ENCODE data around the gene PACSIN2. TPM values are rescaled to one million over a fixed set of nuclear protein-coding genes. Genes with fewer than 3 reads are reported as not detected.
"Not testable (repeated sequence)": the region's sequence is repeated elsewhere in the genome, so short reads cannot be mapped to it uniquely, and the experiment has no call there.

PACSIN2 gene
- total RNA-seq, 1 experiment from 2014 or later = 8.3 TPM

DNA sequence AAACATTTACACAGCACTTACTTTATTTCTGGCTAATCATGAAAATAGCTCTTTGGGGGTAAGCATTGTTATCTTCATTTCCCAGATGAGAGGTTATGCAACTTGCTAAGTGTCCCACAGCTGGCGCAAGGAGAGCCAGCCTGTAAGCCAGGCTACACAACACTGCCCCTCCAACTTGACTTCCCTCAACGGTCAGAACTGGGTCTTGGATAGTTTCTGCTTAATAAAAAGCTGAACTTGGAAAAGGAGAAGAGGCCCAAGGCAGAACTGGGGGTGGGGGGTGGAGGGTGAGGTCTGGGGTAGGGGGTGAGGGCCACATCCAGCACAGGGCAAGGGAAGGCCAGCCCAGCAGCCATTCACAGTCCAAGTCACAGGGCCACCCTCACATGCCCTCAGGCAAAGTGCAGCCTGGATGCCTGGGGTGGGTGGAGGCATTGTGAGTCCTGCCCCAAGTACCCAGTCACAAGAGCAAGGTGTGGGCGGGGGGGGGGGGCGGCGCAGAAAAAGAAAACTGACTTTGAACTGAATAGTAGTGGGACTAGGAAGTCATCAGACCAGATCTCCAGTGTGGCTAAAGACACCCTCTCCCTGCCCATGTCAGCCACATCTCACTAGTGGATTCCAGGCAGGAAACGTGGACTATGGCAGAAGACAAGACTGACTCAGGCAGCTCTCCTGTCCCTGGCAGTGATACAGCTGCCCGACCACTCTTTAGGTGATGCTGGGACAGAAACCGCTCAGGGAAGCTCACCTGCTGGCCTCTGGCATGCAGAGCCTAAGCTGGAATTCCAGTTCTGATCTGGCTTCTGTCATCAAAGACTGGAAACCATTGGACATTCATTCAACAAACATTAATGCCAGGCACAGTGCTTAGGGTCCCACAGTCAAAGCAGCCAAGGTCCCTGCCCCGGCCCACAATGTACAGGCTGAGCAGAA, 52.4 kb downstream of the PACSIN2 start:
- Histone ChIP-seq H3K9ac (ENCODE audit: low read length) (no peak overlapping the region), H3K4me2 (ENCODE audit: low read depth, low read length, poor library complexity, severe bottlenecking) (no peak overlapping the region), H2AFZ (ENCODE audit: low read length) (no peak overlapping the region), H3K4me1 (ENCODE audit: low read length) (peaks cover 12% of the 10 kb centered on the region), H3K36me3 (ENCODE audit: insufficient read depth, low read length) (no peaks in the 10 kb centered on the region), H3K9me2 (replicated peaks; ENCODE audit: insufficient read depth, low read length) (no peaks in the 10 kb centered on the region), H3K9me3 (ENCODE audit: low read length) (no peaks in the 10 kb centered on the region), H3K79me2 (ENCODE audit: low read length) (no peaks in the 10 kb centered on the region), H4K20me1 (ENCODE audit: insufficient read depth, low read depth, low read length) (peaks cover 44% of the 10 kb centered on the region), H3K27ac (ENCODE audit: low read length) (no peak overlapping the region), H3K4me3 (ENCODE audit: low read length) (no peak overlapping the region), H3K27me3 (ENCODE audit: low read length) (no peaks in the 10 kb centered on the region)
- DNase-seq = no peak

DNA sequence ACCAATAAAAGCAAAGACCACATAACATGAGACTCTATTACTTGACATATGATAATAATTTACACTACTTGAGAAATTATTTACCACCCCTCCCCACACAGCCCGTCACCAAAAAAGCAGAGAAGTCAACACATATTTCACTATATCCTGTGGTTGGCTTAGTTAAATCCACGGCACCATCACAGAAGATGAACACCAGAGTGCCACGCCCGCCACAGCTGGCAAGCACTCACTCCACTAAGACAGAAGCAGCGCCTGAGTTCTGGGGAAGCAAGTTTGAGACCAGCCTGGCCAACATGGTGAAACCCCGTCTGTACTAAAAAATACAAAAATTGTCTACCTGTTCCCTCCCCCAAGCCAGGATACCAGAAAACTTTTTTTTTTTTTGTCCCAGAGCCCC, 53.1 kb downstream of the PACSIN2 start:
- Histone ChIP-seq H3K4me2 (ENCODE audit: low read depth, low read length, poor library complexity, severe bottlenecking) (no peak overlapping the region), H4K20me1 (ENCODE audit: insufficient read depth, low read depth, low read length) (peaks cover 44% of the 10 kb centered on the region), H3K4me1 (ENCODE audit: low read length) (peaks cover 12% of the 10 kb centered on the region), H3K79me2 (ENCODE audit: low read length) (no peaks in the 10 kb centered on the region), H3K9me2 (replicated peaks; ENCODE audit: insufficient read depth, low read length) (no peaks in the 10 kb centered on the region), H3K9ac (ENCODE audit: low read length) (no peak overlapping the region), H3K4me3 (ENCODE audit: low read length) (no peak overlapping the region), H2AFZ (ENCODE audit: low read length) (no peak overlapping the region), H3K9me3 (ENCODE audit: low read length) (no peaks in the 10 kb centered on the region), H3K36me3 (ENCODE audit: insufficient read depth, low read length) (no peaks in the 10 kb centered on the region), H3K27me3 (ENCODE audit: low read length) (no peaks in the 10 kb centered on the region), H3K27ac (ENCODE audit: low read length) (no peak overlapping the region)
- DNase-seq = no peak

DNA sequence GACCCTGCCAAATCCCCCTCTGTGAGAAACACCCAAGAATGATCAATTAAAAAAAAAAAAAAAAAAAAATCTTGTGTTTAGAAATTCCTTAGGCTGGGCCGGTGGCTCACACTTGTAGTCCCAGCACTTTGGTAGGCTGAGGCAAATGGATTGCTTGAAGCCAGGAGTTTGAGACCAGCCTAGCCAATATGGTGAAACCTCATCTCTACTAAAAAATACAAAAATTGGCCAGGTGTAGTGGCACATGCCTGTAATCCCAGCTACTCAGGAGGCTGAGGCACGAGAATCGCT, 53.6 kb downstream of the PACSIN2 start:
- H3K27ac ChIP-seq (ENCODE audit: low read length); DNase-seq; H3K4me3 ChIP-seq (ENCODE audit: low read length); H3K4me2 ChIP-seq (ENCODE audit: low read depth, low read length, poor library complexity, severe bottlenecking); H3K27me3 ChIP-seq (ENCODE audit: low read length); H2AFZ ChIP-seq (ENCODE audit: low read length); H3K9me3 ChIP-seq (ENCODE audit: low read length); H3K36me3 ChIP-seq (ENCODE audit: insufficient read depth, low read length); H3K9ac ChIP-seq (ENCODE audit: low read length); H3K9me2 ChIP-seq (replicated peaks; ENCODE audit: insufficient read depth, low read length); H3K79me2 ChIP-seq (ENCODE audit: low read length): not testable (repeated sequence)
- H3K4me1 ChIP-seq (ENCODE audit: low read length) = peaks cover 12% of the 10 kb centered on the region
- peaks cover 44% of the 10 kb centered on the region for H4K20me1 ChIP-seq (ENCODE audit: insufficient read depth, low read depth, low read length)

DNA sequence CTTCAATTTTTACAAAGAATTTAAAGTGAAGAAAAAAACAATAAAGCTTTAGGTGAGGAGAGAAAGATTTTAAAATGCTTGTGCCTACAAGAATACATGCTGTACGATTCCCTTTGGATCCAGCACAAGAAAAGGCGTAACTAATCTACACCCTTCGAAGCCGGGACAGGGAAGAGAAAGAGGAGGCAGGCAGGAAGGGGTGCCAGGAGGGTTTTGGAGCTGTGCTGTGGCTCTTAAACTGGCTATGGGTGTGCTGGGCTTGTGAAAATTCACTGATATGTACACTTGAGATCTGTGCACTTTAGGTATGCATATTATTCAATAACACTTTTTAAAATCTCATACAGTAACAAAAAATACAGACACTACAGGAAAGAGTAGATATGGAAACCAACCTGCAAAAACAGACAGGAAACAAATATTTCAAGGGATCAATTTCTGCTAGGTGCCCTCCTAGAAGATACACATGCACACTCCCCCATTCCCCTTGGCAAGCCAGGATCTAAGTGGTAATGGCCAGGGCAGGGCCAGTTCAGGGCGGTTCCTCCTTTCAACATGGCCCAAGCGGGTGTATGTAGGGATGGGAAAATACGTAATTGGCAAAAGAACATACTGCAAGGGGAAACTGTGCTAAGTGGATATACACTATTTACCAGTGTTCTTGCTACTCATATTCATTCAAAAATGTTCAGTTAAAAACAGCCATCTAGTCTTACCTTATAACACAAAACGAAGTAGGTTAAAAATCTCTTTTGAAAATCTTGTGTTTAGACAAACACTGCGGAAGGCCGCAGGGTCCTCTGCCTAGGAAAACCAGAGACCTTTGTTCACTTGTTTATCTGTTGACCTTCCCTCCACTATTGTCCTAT, 54.2 kb downstream of the PACSIN2 start:
- Histone ChIP-seq H3K79me2 (ENCODE audit: low read length) (no peaks in the 10 kb centered on the region), H3K36me3 (ENCODE audit: insufficient read depth, low read length) (no peaks in the 10 kb centered on the region), H3K4me3 (ENCODE audit: low read length) (no peak overlapping the region), H3K27me3 (ENCODE audit: low read length) (no peaks in the 10 kb centered on the region), H3K9ac (ENCODE audit: low read length) (no peak overlapping the region), H3K9me3 (ENCODE audit: low read length) (no peaks in the 10 kb centered on the region), H3K4me2 (ENCODE audit: low read depth, low read length, poor library complexity, severe bottlenecking) (no peak overlapping the region), H3K27ac (ENCODE audit: low read length) (no peak overlapping the region), H2AFZ (ENCODE audit: low read length) (no peak overlapping the region), H3K4me1 (ENCODE audit: low read length) (peaks cover 12% of the 10 kb centered on the region), H3K9me2 (replicated peaks; ENCODE audit: insufficient read depth, low read length) (no peaks in the 10 kb centered on the region), H4K20me1 (ENCODE audit: insufficient read depth, low read depth, low read length) (peaks cover 45% of the 10 kb centered on the region)
- DNase-seq = no peak

DNA sequence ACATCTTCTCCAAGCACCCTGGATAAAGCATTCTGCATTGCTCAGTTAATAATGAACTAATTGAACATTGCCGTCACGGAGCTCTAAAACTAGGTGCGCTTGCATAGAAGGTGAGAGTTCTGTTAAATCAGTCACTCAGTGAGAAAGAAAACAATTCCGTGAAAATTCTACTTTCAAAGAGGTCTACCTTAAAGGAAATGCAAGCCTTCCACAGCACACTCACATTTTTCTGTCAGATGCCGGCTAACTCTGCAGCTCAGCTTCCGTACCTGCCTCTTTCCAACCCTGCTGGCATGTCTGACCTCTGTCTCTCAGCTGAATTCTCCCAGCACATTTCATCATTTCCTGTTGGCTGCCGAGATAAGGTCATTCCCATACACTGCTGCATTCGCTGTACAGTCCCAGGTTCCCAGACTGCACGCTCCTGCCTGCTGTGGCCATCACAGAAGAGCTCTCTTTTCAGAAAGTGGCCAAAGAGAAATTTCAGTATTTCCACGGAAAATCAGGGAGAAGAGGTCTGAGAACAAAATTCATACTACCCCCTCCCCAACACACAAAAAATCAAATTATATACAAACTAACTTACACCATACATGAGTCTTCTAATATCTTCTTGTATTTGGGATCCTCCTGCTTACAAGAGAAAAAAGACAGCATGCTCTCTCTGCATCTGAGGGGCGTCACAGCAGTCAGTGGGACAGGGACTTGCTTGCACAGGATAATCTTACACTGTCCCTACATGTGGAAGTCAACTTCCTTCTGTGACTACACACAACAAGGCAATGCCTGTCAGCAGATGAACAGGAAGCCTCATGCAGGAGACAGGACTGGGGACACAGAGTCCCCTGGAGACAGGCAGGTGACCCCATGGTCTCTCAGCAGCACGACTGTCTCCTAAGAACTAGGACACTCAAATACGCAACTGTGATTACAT, 55.1 kb downstream of the PACSIN2 start:
- H3K9ac ChIP-seq (ENCODE audit: low read length) = no peak overlapping the region
- no peaks in the 10 kb centered on the region for H3K79me2 ChIP-seq (ENCODE audit: low read length)
- no peak for DNase-seq

DNA sequence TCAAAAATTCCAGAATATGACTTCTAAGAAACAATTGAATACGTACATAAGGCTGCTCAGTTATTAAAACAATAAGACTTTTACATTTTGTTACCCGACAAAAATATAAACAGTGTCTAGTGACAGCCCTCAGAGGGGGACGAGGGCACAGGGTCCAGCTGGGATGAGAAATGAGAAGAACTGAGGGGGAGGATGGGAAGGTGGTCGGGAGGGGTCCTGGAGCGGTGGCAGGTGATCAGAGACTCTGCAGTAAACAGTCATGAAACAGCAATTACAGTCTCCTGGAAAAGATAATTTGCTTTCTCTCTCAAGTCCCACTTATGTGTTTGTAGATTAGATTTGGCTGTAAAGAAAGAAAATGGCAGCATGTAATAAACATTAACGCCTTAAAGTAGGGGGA, 56.0 kb downstream of the PACSIN2 start:
- H3K9me3 ChIP-seq (ENCODE audit: low read length) = no peaks in the 10 kb centered on the region
- no peak overlapping the region for H3K9ac ChIP-seq (ENCODE audit: low read length)
- peaks cover 53% of the 10 kb centered on the region for H4K20me1 ChIP-seq (ENCODE audit: insufficient read depth, low read depth, low read length)
- H3K4me3 ChIP-seq (ENCODE audit: low read length) = no peak overlapping the region
- H3K4me2 ChIP-seq (ENCODE audit: low read depth, low read length, poor library complexity, severe bottlenecking) = no peak overlapping the region
- no peaks in the 10 kb centered on the region for H3K27me3 ChIP-seq (ENCODE audit: low read length)
- no peaks in the 10 kb centered on the region for H3K9me2 ChIP-seq (replicated peaks; ENCODE audit: insufficient read depth, low read length)
- no peak overlapping the region for H3K27ac ChIP-seq (ENCODE audit: low read length)
- no peaks in the 10 kb centered on the region for H3K79me2 ChIP-seq (ENCODE audit: low read length)
- DNase-seq = no peak
- H3K4me1 ChIP-seq (ENCODE audit: low read length) = no peaks in the 10 kb centered on the region
- no peak overlapping the region for H2AFZ ChIP-seq (ENCODE audit: low read length)
- H3K36me3 ChIP-seq (ENCODE audit: insufficient read depth, low read length) = no peaks in the 10 kb centered on the region

More for the DNA sequence above, 55.1 kb downstream of the PACSIN2 start:
- no peaks in the 10 kb centered on the region for H3K36me3 ChIP-seq (ENCODE audit: insufficient read depth, low read length)
- no peak overlapping the region for H2AFZ ChIP-seq (ENCODE audit: low read length)
- no peaks in the 10 kb centered on the region for H3K9me3 ChIP-seq (ENCODE audit: low read length)
- no peak overlapping the region for H3K27ac ChIP-seq (ENCODE audit: low read length)
- no peaks in the 10 kb centered on the region for H3K9me2 ChIP-seq (replicated peaks; ENCODE audit: insufficient read depth, low read length)
- no peak overlapping the region for H3K4me2 ChIP-seq (ENCODE audit: low read depth, low read length, poor library complexity, severe bottlenecking)
- no peak overlapping the region for H3K4me3 ChIP-seq (ENCODE audit: low read length)
- peaks cover 48% of the 10 kb centered on the region for H4K20me1 ChIP-seq (ENCODE audit: insufficient read depth, low read depth, low read length)
- no peaks in the 10 kb centered on the region for H3K27me3 ChIP-seq (ENCODE audit: low read length)
- peaks cover 5% of the 10 kb centered on the region for H3K4me1 ChIP-seq (ENCODE audit: low read length)

DNA sequence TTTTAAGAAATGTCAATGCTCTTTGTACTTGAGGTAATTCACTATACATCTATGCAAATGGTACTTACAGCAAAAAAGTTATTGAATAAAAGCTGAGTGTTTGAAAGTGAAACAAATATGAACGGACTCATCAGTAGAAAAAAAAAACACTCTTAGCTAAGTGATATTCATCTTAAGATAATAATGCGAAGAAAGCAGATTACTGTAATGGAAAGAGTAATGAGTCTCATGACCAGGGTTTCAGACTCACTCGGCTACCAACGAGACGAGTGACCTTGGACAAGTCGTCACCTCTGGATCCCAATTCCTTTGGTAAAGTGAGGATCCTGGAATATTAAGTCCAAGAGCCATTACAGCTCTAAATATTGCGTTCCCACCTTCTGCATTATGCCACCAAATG, 57.0 kb downstream of the PACSIN2 start:
- Histone ChIP-seq H3K27ac (ENCODE audit: low read length) (no peak overlapping the region), H3K9ac (ENCODE audit: low read length) (no peak overlapping the region)

More for the DNA sequence above, 57.0 kb downstream of the PACSIN2 start:
- Histone ChIP-seq H3K4me1 (ENCODE audit: low read length) (no peaks in the 10 kb centered on the region), H2AFZ (ENCODE audit: low read length) (no peak overlapping the region), H3K36me3 (ENCODE audit: insufficient read depth, low read length) (no peaks in the 10 kb centered on the region), H3K9me2 (replicated peaks; ENCODE audit: insufficient read depth, low read length) (no peaks in the 10 kb centered on the region), H3K9me3 (ENCODE audit: low read length) (no peaks in the 10 kb centered on the region), H3K79me2 (ENCODE audit: low read length) (no peaks in the 10 kb centered on the region), H3K4me3 (ENCODE audit: low read length) (no peak overlapping the region), H3K27me3 (ENCODE audit: low read length) (no peaks in the 10 kb centered on the region), H4K20me1 (ENCODE audit: insufficient read depth, low read depth, low read length) (peaks cover 52% of the 10 kb centered on the region), H3K4me2 (ENCODE audit: low read depth, low read length, poor library complexity, severe bottlenecking) (no peak overlapping the region)
- DNase-seq = no peak

Data from Karpas-422 (cell line).